VCaP (cell line): Measurements from ENCODE around the gene RXRA.
A peak's percentile ranks its signal among the peaks of the same experiment; 100 is the strongest.

Experiments used
- H3K27ac ChIP-seq: fragments of 450-650 bp; 2 replicates; pipeline ENCODE4 v1.5.1; 2017
- CTCF ChIP-seq: fragments of 450-650 bp; conservative IDR thresholded peaks from 2 replicates; pipeline ENCODE4 v1.5.1; 2017; ENCODE audit warnings: mild to moderate bottlenecking, moderate library complexity

Gene RXRA

DNA sequence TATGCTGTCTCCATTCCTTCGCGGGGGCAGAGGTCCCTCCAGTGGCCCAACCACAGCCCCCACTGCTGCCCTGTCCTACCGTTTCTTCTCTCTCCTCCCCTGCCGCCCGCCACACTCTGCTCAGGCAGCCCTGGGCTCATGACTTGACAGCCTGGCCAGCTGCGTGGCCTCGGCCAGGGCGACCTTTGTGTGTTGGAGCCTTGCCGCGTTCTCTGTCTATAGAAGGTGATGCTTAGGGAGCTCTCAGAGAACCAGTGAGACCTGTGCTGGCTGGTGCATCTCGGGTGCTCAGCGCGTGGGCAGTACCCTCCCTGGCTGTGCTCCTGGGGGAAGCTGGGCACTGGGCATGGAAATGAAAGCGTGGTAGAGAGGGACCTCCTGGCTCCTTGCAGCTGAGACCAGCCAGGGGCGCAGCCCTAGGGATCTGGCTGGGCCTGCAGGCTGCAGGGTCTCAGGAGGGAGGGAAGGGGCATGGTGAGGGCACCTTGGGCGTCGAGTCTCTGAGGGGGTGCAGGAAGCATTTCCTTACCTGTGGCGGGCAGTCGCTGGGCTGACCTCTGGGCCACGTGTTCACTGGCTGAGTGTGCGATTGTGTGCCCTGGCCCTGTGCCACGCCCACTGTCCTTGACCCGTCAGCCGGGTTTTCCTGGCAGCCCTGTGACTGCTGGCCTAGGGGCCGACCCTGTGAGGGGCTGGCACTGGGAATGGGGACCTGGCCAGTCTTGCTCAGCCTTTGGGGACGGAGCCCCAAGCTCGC is 50.3 kb downstream of the RXRA start:
- H3K27ac ChIP-seq, result peak overlapping the region; percentile 84
- TF ChIP-seq CTCF, result no peak

DNA sequence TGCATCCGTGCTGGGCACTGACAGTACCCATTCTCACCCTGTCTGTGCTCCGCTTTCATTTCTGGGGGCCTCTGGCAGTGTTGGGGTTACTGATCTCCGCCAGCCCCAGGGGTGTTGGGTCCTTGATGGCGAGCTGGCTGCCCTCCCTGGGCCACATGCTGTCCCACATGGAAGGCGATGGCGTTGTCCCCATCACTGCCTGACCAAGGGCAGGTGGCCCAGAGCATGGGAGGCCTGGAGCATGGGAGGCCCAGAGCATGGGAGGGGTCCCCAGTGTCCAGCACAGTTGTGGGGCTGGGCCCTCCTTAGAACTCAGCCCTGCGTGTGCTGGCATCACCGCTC is 50.9 kb downstream of the RXRA start:
- H3K27ac ChIP-seq, result peak overlapping the region; percentile 84
- TF ChIP-seq CTCF, result no peak

DNA sequence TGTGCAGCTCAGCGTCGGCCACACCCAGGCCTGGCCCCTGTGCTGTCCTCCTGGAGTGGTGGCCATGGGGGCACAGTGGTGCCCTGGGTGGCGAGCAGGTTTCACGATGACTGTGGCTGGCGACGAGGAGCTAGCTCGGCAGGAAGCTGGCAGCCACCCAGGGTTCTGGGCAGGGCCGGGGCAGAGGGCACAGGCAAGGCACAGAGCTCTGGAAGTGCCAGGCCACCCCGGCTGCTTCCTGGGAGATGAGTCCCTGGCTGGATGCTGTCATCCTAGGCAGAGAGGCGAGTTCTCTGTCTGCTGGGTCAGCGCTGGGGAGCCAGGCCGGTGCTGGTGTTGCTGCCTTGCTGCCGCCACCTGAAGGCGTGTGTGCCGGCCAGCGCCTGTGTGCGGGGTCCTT is 51.7 kb downstream of the RXRA start:
- H3K27ac ChIP-seq, result peak overlapping the region; percentile 84
- TF ChIP-seq CTCF, result no peak

GRCh38 chr9:134378901-134379338 is 52.7 kb downstream of the RXRA start:
- no peak for TF ChIP-seq CTCF

DNA sequence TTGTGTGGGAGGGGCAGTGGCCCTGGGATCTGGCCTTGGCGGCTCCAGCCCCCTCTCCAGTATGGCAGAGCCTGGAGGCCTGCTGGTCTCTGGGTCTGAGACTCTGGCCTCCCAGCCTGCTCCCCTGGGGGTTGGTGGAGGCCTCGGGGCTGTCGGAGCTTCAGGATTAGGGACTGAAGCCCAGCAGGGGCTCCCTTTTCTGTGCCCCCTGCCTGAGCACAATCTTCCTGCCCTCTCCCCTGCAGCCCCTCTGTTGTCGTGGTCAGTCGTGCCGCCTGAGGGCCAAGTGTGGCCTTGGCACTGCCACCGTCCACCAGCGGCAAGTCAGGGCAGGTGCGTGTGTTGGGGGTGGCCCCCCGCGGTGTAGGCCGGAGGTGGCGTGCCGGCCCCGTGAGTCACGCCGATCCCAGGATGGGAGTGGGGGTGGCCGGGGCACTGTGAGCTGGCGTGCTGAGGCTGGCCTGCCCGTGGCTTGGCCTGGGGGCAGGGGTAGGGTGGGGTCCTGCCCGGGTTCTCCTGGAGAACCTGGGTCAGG is 53.6 kb downstream of the RXRA start:
- no peak for TF ChIP-seq CTCF
- H3K27ac ChIP-seq, result peak overlapping the region; percentile 84

More at GRCh38 chr9:134378901-134379338, 52.7 kb downstream of the RXRA start:
- peak overlapping the region; percentile 84 for H3K27ac ChIP-seq

- H3K27ac ChIP-seq, result peak overlapping the region; percentile 84
These were observed 54.5 kb downstream of the RXRA start for GRCh38 chr9:134380542-134381271.

More at GRCh38 chr9:134380542-134381271, 54.5 kb downstream of the RXRA start:
- no peak for TF ChIP-seq CTCF
